OCI-LY1 (cell line): ENCODE measurements around the gene DMGDH.

Experiments used
- H2AFZ ChIP-seq: fragments of 200-600 bp; sonication (generic), shearing (Covaris generic); 2 replicates; pipeline ENCODE4 v1.6.0; 2014; ENCODE audit warnings: antibody characterized with exemption, mild to moderate bottlenecking, low read length
- H3F3A ChIP-seq: fragments of 200-600 bp; sonication (generic), shearing (Covaris generic); 2 replicates; pipeline ENCODE4 v1.6.0; 2014; ENCODE audit warnings: mild to moderate bottlenecking, antibody characterized with exemption, low read length, moderate library complexity; ENCODE audit not compliant: insufficient read depth
- H3K27ac ChIP-seq: fragments of 200-600 bp; sonication (generic); 2 replicates; pipeline ENCODE4 v1.5.1; 2014; ENCODE audit warnings: low read length, mixed run types, mild to moderate bottlenecking, low read depth; ENCODE audit not compliant: poor library complexity, severe bottlenecking
- H3K27me3 ChIP-seq: fragments of 200-600 bp; sonication (generic); 2 replicates; pipeline ENCODE4 v1.6.0; 2014; ENCODE audit warnings: antibody characterized with exemption, mild to moderate bottlenecking, low read length, moderate library complexity; ENCODE audit not compliant: insufficient read depth
- H3K36me3 ChIP-seq: fragments of 200-600 bp; sonication (generic); 2 replicates; pipeline ENCODE4 v1.6.1; 2014; ENCODE audit warnings: mild to moderate bottlenecking, antibody characterized with exemption, low read length, moderate library complexity, mixed read lengths; ENCODE audit not compliant: insufficient read depth
- H3K4me1 ChIP-seq: fragments of 200-600 bp; sonication (generic); 2 replicates; pipeline ENCODE4 v1.5.1; 2014; ENCODE audit warnings: mild to moderate bottlenecking, low read length, moderate library complexity; ENCODE audit not compliant: insufficient read depth, severe bottlenecking
- H3K4me2 ChIP-seq: fragments of 200-600 bp; sonication (generic), shearing (Covaris generic); 2 replicates; pipeline ENCODE4 v1.6.1; 2014; ENCODE audit warnings: low read length
- H3K4me3 ChIP-seq: fragments of 200-600 bp; sonication (generic); 2 replicates; pipeline ENCODE4 v1.5.1; 2014; ENCODE audit warnings: low read length, low read depth, mild to moderate bottlenecking, mixed read lengths; ENCODE audit not compliant: poor library complexity, severe bottlenecking
- H3K79me2 ChIP-seq: fragments of 200-600 bp; shearing (Covaris generic); 2 replicates; pipeline ENCODE4 v1.6.1; 2016; ENCODE audit warnings: mixed run types, low read length, mixed read lengths; ENCODE audit not compliant: insufficient read depth
- H3K9ac ChIP-seq: fragments of 200-600 bp; sonication (generic), shearing (Covaris generic); 2 replicates; pipeline ENCODE4 v1.6.1; 2014; ENCODE audit warnings: mild to moderate bottlenecking, low read length, mixed read lengths
- H3K9me2 ChIP-seq: fragments of 200-600 bp; sonication (generic), shearing (Covaris generic); 2 replicates; pipeline ENCODE4 v1.6.1; 2014; ENCODE audit warnings: low read depth, mild to moderate bottlenecking, low read length, mixed read lengths
- H3K9me3 ChIP-seq: fragments of 200-600 bp; shearing (Covaris generic); 2 replicates; pipeline ENCODE4 v1.6.1; 2014; ENCODE audit warnings: low read length, mixed read lengths
- H4K20me1 ChIP-seq: fragments of 200-600 bp; sonication (generic), shearing (Covaris generic); 2 replicates; pipeline ENCODE4 v1.6.0; 2016; ENCODE audit warnings: mild to moderate bottlenecking, low read length; ENCODE audit not compliant: insufficient read depth
- CTCF ChIP-seq: fragments of 200-600 bp; sonication (generic), shearing (Covaris generic); IDR thresholded peaks from 2 replicates; pipeline ENCODE4 v1.5.1; 2017; ENCODE audit warnings: mild to moderate bottlenecking, antibody characterized with exemption, low read length, moderate library complexity, mixed read lengths
- EZH2 ChIP-seq: fragments of 200-600 bp; sonication (generic), shearing (Covaris generic); IDR thresholded peaks from 2 replicates; pipeline ENCODE4 v1.8.0; 2017; ENCODE audit warnings: borderline replicate concordance, mixed run types, mild to moderate bottlenecking, antibody characterized with exemption, low read length, moderate library complexity, mixed read lengths

DMGDH gene

GRCh38 chr5:79069488-79070349, at the start of gene DMGDH, which contains the start of gene BHMT2:
TSS of gene DMGDH (minus strand) at chr5:79069674. CDS start at chr5:79069620, 54 bp downstream.
TSS of gene BHMT2 (plus strand) at chr5:79069767. CDS start at chr5:79069783, 16 bp downstream.
- H3K9ac ChIP-seq, result no peak within 1 kb of the TSS
- no peak for TF ChIP-seq EZH2
- no peak for TF ChIP-seq CTCF

GRCh38 chr5:79112703-79113058, 43.2 kb upstream of the DMGDH start:
- Histone ChIP-seq H3K9me2 (no peaks in the 10 kb centered on the region), H3K27ac (no peak overlapping the region), H3K9me3 (no peaks in the 10 kb centered on the region), H3K79me2 (no peaks in the 10 kb centered on the region), H3K27me3 (no peaks in the 10 kb centered on the region; the same call in 1 of the 2 replicates), H3K9ac (no peak overlapping the region), H3K4me3 (no peak overlapping the region), H3K4me1 (no peaks in the 10 kb centered on the region), H3K36me3 (no peaks in the 10 kb centered on the region), H4K20me1 (no peaks in the 10 kb centered on the region), H3K4me2 (no peak overlapping the region), H2AFZ (no peak overlapping the region), H3F3A (no peaks in the 10 kb centered on the region)
- TF ChIP-seq EZH2 (no peak), CTCF (no peak)

More at GRCh38 chr5:79069488-79070349, at the start of gene DMGDH, which contains the start of gene BHMT2:
- Histone ChIP-seq H3K79me2 (no peaks in the 10 kb centered on the region), H3K4me2 (no peak within 1 kb of the TSS), H3K27me3 (no peaks in the 10 kb centered on the region), H3K27ac (no peak within 1 kb of the TSS), H3F3A (no peaks in the 10 kb centered on the region), H4K20me1 (no peaks in the 10 kb centered on the region), H3K4me3 (no peak within 1 kb of the TSS), H3K9me3 (no peaks in the 10 kb centered on the region), H2AFZ (no peak within 1 kb of the TSS), H3K9me2 (no peaks in the 10 kb centered on the region), H3K36me3 (no peaks in the 10 kb centered on the region), H3K4me1 (no peaks in the 10 kb centered on the region)

GRCh38 chr5:79111960-79112702, 42.7 kb upstream of the DMGDH start:
- no peaks in the 10 kb centered on the region for H3F3A ChIP-seq
- no peaks in the 10 kb centered on the region for H4K20me1 ChIP-seq
- H3K9me3 ChIP-seq, result no peaks in the 10 kb centered on the region
- H3K79me2 ChIP-seq, result no peaks in the 10 kb centered on the region
- H3K36me3 ChIP-seq, result no peaks in the 10 kb centered on the region
- H3K27me3 ChIP-seq, result no peaks in the 10 kb centered on the region; the same call in 1 of the 2 replicates
- no peak overlapping the region for H3K4me3 ChIP-seq
- no peak overlapping the region for H3K4me2 ChIP-seq
- no peak overlapping the region for H2AFZ ChIP-seq
- H3K9ac ChIP-seq, result no peak overlapping the region
- no peak for TF ChIP-seq EZH2
- no peak for TF ChIP-seq CTCF
- no peak overlapping the region for H3K27ac ChIP-seq
- H3K4me1 ChIP-seq, result no peaks in the 10 kb centered on the region
- H3K9me2 ChIP-seq, result no peaks in the 10 kb centered on the region
